GM18868 (cell line): ENCODE results near the gene UTP20.

Experiments
- ATAC-seq: cut with Tn5 transposase; IDR thresholded peaks from one replicate; pipeline ENCODE4 v1.9.1; 2021; ENCODE audit warnings: mild to moderate bottlenecking, moderate library complexity; ENCODE audit not compliant: unreplicated experiment

UTP20 gene

DNA sequence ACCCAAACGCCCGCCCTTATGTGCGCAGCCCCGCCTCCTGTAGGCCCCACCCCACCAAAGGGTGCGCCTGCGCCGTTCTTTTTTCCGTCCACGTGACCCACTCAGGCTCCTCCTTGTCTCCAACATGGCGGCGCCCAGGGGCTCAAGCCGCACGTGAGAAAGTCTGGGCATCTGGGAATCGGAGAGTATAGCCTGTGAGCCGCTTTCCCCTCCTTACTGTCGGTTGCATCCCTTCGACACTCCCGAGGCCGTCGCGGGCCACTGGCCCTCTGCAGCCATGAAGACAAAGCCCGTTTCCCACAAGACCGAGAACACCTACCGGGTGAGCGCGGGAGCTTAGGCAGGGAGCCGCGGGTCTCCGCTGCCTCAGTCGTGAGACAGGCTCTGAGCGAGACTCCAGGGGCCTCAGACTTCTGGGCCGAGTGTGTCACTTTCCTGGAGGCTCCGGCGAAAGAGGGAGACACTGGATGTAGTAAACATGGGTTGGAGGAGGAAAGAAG is at the start of gene UTP20:
Gene UTP20, plus strand, starts transcription at position 100 of the 500 bp plus-strand sequence. Its CDS starts 178 bp downstream, at position 278.
- peak; percentile 99 for ATAC-seq

DNA sequence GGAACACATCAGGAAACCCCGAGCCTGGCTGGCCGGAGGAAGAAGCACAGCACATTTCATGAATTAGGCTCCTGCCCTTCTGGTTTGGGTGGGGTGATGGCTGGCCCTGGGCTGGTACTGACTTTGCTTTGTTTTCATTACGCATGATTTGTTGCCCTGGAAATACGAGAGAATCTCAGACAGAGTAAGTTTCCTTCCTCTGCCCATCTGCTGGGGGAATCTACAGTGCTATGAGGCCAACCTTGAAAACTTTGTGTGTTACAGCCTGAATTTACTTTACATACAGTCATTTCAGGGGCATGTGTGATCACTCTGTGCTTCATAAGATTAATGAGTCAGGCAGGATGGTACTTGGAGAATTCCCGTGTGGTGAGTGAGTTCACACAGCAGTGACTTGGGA is 49.4 kb upstream of the UTP20 start:
- ATAC-seq: no peak

DNA sequence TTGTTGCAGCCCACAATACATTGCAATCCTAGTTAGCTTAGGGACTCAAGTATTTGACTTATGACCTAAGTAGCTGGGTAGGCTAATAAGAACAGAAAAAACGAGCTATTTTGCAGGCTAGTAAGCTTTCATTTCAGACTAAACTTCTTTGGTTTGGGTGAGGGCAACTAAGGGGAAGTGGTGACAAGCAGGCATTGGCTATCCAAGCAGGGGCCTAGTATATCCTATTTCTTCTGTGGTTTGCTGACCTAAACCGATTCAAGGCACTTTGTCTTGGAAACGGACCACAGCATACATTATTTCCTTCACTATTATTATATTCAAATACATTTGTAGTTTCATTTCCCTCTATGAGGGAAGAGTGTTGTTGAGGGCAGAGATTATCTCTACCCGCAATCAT is 48.3 kb upstream of the UTP20 start:
- ATAC-seq: no peak

DNA sequence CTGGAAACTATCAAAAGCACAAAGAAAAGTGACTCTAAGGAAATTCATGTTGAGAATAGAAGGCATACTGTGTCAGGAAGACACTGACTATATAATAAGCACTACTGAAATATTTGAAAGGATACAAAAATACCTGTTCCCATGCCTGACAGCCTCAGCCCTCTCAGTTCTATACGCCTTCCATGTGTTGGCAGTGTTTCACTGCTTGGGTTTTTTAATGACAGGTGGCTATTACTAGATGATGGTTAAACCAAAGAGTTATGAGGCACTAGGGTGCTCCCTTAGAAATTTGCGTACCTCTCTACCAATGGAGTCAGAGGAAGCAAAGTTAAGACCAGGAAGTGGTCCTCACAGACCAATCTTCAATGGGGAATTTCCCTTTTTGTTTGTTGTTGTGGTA is 44.2 kb upstream of the UTP20 start:
- ATAC-seq: no peak

DNA sequence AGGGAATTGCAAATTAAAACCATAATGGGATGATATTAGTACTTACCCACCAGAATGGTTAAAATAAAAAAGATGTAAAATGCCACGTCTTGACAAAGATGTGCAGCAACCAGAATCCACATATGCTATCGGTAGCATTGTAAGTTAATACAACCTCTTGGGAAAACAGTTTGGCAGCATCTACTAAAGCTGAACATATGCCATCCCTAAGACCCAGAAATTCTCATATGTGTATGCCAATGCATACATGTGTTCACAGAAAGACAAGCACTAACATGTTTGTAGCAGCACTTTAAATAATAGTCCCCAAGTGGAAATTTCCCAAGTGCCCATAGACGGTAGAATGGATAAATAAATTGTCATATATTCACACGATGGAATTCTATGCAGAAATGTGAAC is 41.6 kb upstream of the UTP20 start:
- no peak for ATAC-seq

DNA sequence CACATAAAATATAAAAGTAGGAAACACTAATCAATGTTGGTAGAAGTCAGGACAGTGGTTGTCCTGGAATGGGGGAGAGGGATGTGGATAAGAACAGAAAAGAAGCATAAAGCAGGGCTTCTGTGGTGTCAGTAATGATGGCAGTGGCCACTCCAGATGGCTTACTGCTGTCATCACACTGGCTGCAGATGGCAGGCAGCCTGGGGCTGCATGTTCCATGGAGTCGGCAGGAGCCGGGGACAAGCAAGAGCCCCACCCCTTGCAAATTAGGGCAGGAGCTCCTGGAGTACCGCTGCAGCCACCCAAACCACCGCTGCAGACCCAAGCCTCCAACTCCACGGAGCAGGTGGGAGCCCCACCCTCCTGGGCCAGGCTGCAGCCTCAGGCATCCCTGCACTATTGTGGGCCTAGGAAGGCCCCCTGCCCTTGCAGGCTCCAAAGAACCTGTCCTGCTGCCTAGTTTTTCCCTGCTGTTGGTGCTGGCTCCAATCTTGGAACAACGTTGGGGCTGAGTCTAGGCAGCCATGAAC is 41.0 kb upstream of the UTP20 start:
- ATAC-seq: no peak

DNA sequence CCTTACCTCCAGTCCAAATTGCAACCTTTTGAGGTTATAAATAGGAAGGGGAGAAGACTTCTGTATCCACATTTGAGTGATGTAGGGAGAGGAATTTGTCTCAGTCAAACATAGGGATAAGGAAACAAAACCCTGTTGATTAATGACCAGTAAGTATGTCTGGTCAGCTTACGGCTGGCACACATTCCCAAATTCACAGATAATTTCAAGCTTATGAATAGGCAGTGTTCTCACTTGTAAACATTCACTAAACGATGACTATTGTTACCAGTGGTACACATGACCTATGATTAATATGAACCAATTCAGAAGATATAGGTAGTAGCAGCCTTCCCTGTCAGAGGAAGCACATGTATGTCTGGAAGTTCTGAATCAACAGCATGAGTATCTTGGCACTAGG is 36.8 kb upstream of the UTP20 start:
- no peak for ATAC-seq

DNA sequence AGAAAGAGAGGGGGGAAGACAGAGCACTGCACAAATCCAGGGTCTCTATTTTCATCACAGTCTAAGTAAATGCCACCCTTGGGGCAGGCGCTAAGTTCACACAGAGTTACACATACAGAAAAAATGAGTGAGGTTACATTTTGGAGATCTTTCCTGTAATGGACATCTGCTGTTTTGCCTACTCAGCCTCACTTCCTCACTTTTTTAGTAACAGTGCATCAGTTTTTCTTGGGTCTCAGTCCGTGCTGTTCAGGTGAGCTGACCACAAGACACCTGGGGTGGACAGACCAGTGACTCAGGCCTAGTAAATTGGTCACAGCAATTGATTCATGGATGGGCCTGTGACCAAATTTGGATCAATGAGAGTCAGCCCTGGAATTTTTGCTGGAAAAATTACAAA is 36.3 kb upstream of the UTP20 start:
- ATAC-seq: no peak

DNA sequence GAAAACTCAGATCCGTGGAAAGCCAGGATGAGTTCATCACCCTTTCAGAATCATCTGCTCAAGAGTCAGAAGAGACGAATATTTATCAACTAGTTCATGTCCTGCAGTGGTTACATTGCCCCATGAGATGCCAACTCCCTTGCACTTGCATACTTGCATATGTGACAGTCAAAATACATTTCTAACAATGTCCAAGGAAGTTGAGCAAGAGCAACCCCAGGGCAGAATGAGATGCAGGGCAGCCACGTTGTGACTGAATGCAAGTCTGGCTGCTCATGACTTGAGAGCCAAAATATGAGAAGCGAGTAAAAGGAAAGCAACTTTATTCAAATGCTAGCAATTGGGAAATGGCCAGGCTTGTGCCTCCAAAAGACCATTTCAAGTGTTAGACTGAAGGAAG is 23.6 kb upstream of the UTP20 start:
- no peak for ATAC-seq

DNA sequence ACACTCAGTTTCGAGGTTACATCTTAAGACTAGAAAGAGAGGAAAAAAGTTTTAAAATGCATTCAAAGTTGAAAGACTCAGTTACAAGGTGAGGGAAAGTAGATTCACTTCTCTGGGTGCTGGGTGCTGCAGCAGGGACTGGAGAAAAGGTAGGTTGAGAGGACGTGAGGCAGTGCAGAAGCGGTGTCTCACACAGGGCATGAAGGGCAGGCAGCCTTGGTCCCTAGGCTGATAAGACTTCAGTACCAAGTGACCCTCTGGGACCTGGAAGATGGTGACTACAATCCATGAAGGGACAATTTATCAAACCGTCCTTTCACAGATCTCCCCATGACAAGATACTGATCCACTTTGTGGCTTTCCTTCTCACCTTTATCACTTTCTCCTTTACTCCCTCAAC is 22.5 kb upstream of the UTP20 start:
- ATAC-seq: no peak

DNA sequence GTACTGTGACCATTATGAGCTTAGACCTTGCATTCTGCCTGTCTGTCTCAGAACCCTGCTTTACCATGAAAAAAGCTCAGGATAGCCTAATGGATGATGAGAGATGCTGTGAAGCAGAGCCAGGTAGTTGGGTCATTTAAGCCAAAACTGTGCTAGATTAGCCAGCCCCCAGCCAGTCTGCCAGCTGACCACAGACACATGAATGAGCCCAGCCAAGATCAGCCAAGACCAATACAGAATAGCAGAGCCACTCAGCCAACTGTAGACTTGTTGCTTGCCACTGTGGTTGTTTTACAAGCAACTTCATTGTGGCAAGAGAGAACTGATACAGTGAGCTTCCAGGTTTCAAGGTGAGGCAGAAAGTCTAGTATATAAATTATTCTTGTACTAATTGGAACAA is 12.8 kb upstream of the UTP20 start:
- no peak for ATAC-seq

DNA sequence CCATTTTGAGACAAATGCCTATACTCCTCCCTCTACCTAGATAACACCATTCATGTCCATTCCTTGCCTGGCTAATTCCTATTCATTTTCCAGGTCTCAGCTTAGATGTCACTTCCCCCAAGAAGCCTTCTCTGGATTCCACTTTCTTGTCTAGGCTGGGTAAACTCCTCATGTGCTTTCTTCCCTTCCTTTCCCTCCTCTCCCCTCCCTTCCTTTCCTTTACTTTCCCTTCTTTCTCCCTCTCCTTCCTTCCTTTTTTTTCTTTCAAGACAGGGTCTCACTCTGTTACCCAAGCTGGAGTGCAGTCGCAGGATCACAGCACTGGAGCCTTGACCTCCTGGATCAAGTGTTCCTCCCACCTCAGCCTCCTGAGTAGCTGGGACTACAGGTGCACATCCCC is 3.5 kb upstream of the UTP20 start:
- ATAC-seq: no peak

DNA sequence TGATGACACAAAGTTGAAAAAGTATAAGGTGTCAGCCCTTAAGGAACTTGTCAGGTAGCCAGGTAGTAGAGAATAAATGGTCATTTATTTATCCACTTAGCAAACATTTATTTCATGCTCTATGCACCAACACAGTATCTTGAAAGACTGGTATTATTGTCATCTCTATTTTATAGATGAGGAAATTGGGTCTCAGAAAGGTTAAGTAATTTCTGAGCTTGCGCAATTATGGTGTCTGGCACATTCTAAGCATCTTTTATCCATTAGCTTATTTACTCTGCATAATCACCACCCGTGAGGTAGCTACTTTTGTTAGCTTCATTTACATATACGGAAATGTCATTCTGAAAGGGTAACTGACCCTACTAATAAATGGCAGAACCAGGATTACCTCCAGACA is 2.5 kb upstream of the UTP20 start:
- ATAC-seq: no peak

DNA sequence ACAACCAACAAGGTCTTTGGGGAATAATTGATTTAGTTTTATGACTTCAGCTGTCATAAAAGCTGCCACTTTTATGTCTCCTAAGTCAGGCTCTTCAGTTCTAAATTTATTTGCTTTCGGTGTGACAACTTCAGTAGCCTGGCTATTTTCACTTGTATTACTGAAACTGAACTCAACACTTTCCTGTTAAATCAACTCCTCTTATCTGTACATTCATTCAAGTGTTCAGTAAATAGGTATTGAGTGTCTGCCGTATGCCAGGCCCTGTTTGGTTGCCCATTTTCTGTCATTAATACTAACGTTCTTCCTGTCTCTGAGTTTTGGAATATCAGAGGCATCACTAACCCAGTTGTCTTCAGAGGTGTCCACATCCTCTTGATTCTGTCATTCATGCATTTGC is 7.5 kb downstream of the UTP20 start:
- ATAC-seq: no peak

DNA sequence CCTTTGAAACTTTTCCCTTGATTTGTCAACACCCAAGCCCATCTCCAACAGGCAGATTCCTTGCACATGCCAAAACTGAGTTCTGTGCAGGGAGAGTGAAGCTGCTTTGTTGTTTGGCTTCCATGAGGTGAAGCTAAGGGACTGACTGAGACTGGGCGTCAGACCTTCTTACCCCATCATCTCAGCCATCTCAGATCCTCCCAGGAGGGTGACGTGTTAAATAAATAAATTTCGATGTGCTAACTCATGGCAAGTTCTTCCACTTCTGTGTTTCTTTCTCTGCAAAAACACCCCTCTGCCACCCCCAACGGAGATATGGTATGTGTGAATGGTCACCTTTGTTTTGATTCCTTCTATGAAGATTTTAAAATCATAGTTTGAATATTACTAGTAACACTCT is 17.8 kb downstream of the UTP20 start:
- ATAC-seq: no peak

DNA sequence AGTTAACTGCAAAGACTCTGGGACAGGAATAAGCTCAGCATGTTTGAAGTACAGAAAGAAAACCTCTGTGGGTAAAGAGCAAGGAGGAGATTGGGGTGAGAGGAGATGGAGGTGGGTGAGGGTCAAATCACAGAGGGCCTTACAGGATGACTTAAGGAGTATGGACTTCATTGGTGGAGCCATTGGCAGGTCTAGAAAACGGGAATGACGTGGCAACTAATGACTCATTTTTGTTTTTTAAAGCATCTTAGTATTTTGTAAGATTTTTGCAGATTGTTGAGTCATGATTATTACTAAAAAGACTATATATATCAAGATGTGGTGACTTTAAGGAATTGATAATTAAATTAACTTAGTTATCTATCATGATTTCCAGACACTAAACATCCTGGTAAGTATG is 18.5 kb downstream of the UTP20 start:
- no peak for ATAC-seq

DNA sequence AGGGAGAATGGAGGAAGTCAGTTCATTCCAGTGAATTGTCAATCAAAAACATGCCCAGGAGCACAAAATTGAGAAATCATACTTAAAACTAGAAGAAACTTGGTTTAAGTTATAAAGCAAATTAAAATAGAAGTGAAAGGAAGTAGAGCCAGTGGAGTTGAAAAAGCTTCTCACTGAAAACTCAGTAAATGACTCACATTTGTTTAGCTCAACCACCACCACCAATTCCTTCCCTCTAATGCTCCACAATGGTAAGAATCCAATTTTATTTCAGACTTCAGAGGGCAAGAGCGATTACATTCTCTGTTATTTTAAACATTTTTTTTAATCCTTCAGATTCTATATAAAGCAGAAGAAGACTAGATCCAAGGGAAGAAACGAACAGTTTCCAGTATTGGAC is 19.4 kb downstream of the UTP20 start:
- no peak for ATAC-seq

DNA sequence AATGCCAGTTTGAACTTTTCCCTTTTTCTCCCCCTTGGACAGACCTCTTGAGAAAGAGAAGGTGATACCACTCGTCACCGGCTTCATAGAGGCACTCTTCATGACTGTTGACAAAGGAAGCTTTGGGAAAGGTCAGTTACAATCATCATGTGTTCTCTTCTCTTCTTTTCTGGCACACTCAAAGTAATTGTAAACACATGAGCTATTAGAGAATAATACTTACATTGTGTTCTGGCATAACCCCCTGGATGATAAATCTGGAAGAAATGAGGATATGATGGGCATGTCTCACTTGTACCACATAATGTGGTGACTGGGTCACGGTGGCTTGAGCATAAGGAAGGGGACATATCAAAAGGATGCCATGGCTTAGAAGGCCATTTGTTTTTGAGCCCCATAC is 20.0 kb downstream of the UTP20 start:
- no peak for ATAC-seq

DNA sequence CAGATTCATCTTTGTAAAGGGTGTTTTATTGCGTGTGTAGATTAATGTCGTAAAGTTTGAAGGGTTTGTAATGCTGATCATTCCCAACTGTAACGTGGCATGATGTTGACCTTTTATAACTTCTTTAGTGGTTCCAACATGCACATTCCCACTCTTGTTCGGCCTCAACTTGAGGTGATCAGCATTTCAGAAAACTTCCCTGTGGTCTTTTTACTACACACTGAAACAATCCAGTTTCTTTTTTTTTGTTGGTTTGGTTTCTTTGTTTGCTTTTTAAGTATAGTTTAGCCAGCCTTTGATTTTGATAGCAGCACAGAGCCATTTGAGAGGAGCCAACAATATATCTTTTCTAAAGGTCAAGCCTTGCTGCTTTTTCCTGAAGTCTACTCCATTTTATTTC is 22.8 kb downstream of the UTP20 start:
- no peak for ATAC-seq

DNA sequence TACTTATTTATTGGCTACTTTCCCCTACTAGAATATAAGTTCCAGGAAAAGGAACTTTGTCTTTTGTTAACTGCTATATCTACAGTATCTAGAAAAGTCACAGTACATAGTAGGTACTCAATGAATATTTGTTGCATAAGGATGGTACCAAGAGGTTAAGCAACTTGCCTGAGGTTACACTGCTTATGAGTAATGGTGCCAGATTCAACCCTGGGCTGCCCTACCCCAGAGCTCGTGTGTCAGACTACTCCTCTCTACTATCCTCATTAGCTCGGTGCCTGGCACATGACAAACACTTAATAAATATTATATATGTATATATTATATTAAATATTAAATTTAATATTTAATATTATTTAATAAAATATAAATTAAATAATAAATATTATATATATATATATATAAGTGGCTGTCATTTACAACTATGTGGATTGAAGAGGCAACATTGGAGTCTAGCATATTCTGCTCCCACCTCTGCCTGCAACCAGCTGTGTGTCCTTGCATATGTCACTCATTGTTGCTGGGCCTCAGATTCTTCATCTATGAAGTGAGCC is 25.4 kb downstream of the UTP20 start:
- no peak for ATAC-seq

DNA sequence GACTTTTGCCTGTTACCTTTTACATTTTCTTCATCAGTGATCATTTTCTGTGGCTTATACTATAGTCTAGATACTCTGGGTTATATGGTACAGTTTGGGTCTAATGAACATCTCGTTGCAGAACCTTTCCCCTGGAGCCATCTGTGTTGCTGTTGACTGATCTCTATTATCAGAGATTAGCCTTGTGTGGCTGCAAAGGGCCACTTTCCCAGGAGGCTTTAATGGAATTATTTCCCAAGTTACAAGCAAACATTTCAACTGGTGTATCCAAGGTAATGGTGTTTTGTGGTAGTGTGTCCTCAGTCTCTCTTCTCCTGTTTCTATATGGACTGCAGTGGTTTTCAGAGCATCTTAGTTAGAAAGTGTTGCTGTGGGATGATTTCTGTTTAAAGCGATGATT is 25.9 kb downstream of the UTP20 start:
- ATAC-seq: no peak

DNA sequence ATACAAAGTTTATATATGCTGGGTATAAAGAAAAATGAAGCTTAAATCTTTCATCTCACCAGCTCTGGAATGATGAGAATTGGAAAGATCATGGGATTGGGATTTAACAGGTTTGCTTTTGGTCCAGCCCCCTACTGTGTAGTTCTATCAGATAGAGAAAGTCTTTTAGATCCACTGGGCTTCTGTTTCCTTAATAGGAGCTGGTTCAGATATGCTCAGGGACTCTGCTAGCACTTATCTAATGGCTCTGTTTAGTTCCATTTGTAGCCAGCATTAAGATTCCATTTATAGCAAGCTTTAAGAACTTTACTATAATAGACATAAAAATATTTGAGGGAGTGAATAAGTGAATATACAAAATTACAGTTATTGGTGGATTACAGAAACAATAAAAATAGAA is 42.6 kb downstream of the UTP20 start:
- ATAC-seq: no peak

DNA sequence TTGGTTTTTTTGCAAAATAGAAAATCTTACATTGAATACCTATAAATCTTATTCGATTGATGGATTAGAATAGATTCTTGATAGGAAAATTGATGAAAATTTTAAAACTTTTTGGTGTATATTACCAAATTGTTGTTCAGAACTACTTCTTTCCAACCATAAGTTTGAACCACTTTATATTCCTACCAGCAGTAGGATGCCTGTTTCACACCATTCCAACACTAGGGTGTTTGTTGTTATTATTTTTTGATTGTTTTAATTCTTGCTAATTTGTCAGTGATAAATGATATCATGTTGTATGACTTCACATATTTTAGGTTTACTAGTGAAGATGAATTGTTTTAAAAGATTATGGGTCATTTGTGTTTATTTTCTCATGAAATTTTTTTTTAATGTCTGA is 43.4 kb downstream of the UTP20 start:
- ATAC-seq: no peak
